Right kidney (tissue), 1 donor: ENCODE results near the gene YIPF3.

Experiments used
- DNase-seq: peaks from one replicate; pipeline ENCODE4 v3.0.0-alpha.2; 2016

YIPF3 gene

GRCh38 chr6:43465948-43466347, 50.8 kb downstream of the YIPF3 start:
- DNase-seq = no peak

DNA sequence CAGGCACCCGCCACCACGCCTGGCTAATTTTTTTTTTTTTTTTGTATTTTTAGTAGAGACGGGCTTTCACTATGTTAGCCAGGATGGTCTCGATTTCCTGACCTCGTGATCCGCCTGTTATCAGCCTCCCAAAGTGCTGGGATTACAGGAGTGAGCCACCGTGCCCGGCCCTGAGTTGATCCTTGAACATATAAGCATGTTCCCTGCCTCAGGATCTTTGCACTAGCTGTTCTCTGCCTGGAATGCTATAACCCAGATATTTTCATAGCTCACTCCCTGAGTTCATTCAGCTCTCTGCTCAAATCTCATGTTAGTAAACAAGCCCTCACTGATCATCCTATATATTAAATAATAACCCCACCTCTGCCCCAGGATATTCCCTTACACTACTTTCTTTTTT, 52.4 kb downstream of the YIPF3 start:
- DNase-seq = no peak

DNA sequence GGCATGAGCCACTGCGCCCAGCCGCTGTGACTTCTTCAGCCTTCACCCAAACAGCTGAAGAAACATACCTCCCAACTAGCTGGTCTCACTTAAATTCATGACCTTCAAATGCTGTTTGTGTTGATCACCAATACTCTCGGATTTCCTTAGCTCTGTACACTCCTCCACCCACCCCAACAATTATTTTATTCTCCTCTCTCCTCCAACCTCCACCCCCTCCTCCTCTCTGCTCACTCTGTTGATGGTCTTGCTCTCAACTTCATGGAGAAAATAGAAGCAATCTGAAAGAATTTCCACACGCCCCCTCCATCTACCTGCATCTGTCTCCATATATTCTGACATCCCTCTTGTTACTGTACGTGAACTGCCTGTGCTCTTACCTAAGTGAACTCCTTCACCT, 54.8 kb downstream of the YIPF3 start:
- DNase-seq = no peak
